BLaER1 treated with 17β-estradiol and CSF1 and Interleukin-3, amounts not matched to agents 10 nM and 100 nM (cell line): ENCODE measurements around the gene CDKL1.
"Not testable (repeated sequence)": the region's sequence is repeated elsewhere in the genome, so short reads cannot be mapped to it uniquely, and the experiment has no call there.

ENCODE experiments used
- H3K27ac ChIP-seq, 11 experiments: shearing (Covaris generic); formaldehyde crosslinking; 2 replicates each; pipeline ENCODE4 v1.8.1; 2022
- H3K27me3 ChIP-seq, 11 experiments: shearing (Covaris generic); formaldehyde crosslinking; 2 replicates each; pipeline ENCODE4 v1.8.1; 2022
- H3K36me3 ChIP-seq, 11 experiments: shearing (Covaris generic); formaldehyde crosslinking; 2 replicates each; pipeline ENCODE4 v1.8.1; 2022
- H3K4me1 ChIP-seq, 10 experiments: shearing (Covaris generic); formaldehyde crosslinking; 2 replicates each; pipeline ENCODE4 v1.8.1; 2022
- H3K4me2 ChIP-seq, 11 experiments: shearing (Covaris generic); formaldehyde crosslinking; 2 replicates each; pipeline ENCODE4 v1.8.1; 2022
- H3K4me3 ChIP-seq, 10 experiments: shearing (Covaris generic); formaldehyde crosslinking; 2 replicates each; pipeline ENCODE4 v1.8.1; 2022
- H3K9ac ChIP-seq, 11 experiments: shearing (Covaris generic); formaldehyde crosslinking; 2 replicates each; pipeline ENCODE4 v1.8.1; 2022
- H3K9me3 ChIP-seq, 11 experiments: shearing (Covaris generic); formaldehyde crosslinking; replicated peaks in 1 of 11; 2 replicates each; pipeline ENCODE4 v1.8.1; 2022
- H4K20me1 ChIP-seq, 11 experiments: shearing (Covaris generic); formaldehyde crosslinking; 2 replicates each; pipeline ENCODE4 v1.8.1; 2022
- Cebpa-rat ChIP-seq, 11 experiments: shearing (Covaris generic); IDR thresholded peaks; 2 replicates each; pipeline ENCODE4 v1.8.1; 2022

CDKL1 gene

GRCh38 chr14:50379563-50379962 lies 17.1 kb downstream of the CDKL1 start:
- Histone ChIP-seq H3K4me3 (no peak overlapping the region), H4K20me1 (no peaks in the 10 kb centered on the region), H3K9me3 (no peaks in the 10 kb centered on the region), H3K4me2 (no peak overlapping the region), H3K4me1 (peaks cover 0 to 18% (median 1%) of the 10 kb centered on the region in 10 experiments; a peak in 6 of 20 replicates), H3K9ac (no peak overlapping the region), H3K27me3 (no peaks in the 10 kb centered on the region), H3K27ac (no peak overlapping the region), H3K36me3 (no peaks in the 10 kb centered on the region)
- no peak for TF ChIP-seq Cebpa-rat (IDR thresholded peaks at IDR 0.05)

DNA sequence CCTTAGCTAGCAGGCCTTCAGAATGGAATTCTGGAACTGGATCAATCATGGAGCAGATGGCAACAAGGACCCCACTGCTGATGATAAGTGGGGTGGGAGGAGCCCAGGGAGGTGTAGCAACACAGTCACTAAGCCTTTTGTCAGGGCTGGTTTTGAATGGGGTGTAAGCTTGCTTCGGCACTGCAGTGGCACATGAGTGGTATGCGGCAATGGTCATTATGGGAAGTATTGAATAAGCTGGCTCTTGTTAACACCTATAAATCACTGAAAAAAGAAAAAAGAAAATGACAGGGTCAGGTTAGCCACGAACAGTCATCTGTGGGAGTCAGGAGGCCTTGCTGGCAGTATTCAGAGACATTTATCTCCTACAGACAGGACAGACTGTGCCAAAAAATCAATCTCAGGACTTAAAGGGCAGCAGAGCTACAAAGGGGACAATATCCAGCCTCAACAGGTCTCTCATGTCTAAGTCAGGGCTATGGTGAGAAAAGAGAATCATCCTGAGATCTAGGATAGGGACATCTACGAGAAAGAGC lies 19.1 kb downstream of the CDKL1 start:
- Histone ChIP-seq H4K20me1 (no peaks in the 10 kb centered on the region), H3K4me1 (peaks cover 0 to 18% (median 1%) of the 10 kb centered on the region in 10 experiments; a peak in 6 of 20 replicates), H3K4me2 (peak overlapping the region in 1 of 11 experiments; percentile 31; a peak in 1 of 22 replicates), H3K36me3 (no peaks in the 10 kb centered on the region), H3K9me3 (no peaks in the 10 kb centered on the region), H3K27ac (no peak overlapping the region), H3K27me3 (no peaks in the 10 kb centered on the region), H3K9ac (no peak overlapping the region), H3K4me3 (no peak overlapping the region)
- TF ChIP-seq Cebpa-rat (IDR thresholded peaks at IDR 0.05) = no peak

DNA sequence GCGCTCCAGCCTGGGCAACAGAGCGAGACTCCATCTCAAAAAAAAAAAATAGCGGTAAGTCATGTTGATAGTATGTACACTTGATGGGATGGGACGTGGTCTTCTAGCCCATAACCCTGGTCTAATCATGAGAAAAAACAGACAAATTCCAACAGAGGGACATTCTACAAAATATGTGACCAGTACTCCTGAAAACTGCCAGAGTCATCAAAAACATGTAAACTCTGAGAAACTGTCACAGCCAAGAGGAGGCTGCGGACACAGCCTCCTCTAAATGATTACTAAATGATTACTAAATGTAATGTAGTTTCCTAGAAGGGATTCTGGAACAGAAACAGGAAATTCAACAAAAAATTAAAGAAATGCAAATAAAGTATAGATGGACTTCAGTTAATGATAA lies 20.9 kb downstream of the CDKL1 start:
- no peaks in the 10 kb centered on the region for H3K27me3 ChIP-seq
- no peaks in the 10 kb centered on the region for H4K20me1 ChIP-seq
- H3K4me2 ChIP-seq = no peak overlapping the region
- TF ChIP-seq Cebpa-rat (IDR thresholded peaks at IDR 0.05) = no peak
- H3K9me3 ChIP-seq = no peaks in the 10 kb centered on the region
- no peak overlapping the region for H3K27ac ChIP-seq
- H3K9ac ChIP-seq = no peak overlapping the region
- no peaks in the 10 kb centered on the region for H3K36me3 ChIP-seq
- no peak overlapping the region for H3K4me3 ChIP-seq
- H3K4me1 ChIP-seq = peaks cover 0 to 18% (median 1%) of the 10 kb centered on the region in 10 experiments; a peak in 6 of 20 replicates

DNA sequence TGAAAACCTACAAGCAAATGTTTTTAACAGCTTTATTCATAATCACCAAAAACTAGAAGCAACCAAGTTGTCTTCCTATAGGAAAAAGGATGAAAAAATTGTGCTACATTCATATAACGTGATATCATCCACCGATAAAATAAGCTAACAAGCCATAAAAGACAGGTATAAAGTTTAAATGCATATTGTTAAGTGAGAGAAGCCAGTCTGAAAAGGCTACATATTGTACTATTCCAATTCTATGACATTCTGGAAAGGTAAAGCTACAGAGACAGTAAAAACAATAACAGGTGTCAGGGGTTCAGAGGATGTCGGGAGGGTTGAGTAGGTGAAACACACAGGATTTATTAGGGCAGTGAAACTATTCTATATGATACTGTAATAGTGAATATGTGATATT lies 22.7 kb downstream of the CDKL1 start:
- Histone ChIP-seq H3K9ac (no peak overlapping the region), H3K27me3 (no peaks in the 10 kb centered on the region), H3K4me3 (no peak overlapping the region), H3K36me3 (no peaks in the 10 kb centered on the region), H3K4me1 (peaks cover 0 to 18% (median 1%) of the 10 kb centered on the region in 10 experiments; a peak in 6 of 20 replicates), H3K9me3 (0 out of 22 replicates have a peak, but pooled peaks cover 0 to 4% (median 0%) of the 10 kb centered on the region in 11 experiments), H3K4me2 (no peak overlapping the region), H3K27ac (no peak overlapping the region), H4K20me1 (no peaks in the 10 kb centered on the region)
- no peak for TF ChIP-seq Cebpa-rat (IDR thresholded peaks at IDR 0.05)

DNA sequence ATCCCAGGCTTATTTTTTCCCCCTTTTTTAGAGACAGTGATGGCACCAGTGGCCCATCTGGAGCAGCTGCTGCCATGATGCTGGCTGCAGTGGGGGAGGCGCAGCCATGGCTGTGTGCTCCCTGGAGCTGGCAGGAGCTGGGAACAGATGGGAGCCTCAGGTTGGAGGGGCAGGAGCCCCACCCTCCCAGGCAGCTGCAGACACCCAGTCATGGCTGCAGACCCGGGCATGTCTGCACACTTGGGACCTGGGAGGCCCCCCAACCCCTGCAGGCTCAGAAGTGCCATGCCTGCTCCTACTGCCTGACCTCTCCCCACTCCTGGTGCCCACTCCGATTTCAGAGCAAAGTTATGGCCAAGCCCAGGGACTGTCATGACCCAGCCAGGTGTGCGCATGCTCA lies 25.1 kb downstream of the CDKL1 start:
- no peaks in the 10 kb centered on the region for H3K36me3 ChIP-seq
- H3K27ac ChIP-seq = no peak overlapping the region
- no peak overlapping the region for H3K4me3 ChIP-seq
- no peak for TF ChIP-seq Cebpa-rat (IDR thresholded peaks at IDR 0.05)
- H3K9me3 ChIP-seq = 0 out of 22 replicates have a peak, but pooled peaks cover 0 to 4% (median 0%) of the 10 kb centered on the region in 11 experiments
- no peaks in the 10 kb centered on the region for H4K20me1 ChIP-seq
- H3K27me3 ChIP-seq = no peaks in the 10 kb centered on the region
- H3K4me1 ChIP-seq = peaks cover 7 to 17% (median 9%) of the 10 kb centered on the region in 10 experiments
- no peak overlapping the region for H3K4me2 ChIP-seq
- H3K9ac ChIP-seq = no peak overlapping the region

DNA sequence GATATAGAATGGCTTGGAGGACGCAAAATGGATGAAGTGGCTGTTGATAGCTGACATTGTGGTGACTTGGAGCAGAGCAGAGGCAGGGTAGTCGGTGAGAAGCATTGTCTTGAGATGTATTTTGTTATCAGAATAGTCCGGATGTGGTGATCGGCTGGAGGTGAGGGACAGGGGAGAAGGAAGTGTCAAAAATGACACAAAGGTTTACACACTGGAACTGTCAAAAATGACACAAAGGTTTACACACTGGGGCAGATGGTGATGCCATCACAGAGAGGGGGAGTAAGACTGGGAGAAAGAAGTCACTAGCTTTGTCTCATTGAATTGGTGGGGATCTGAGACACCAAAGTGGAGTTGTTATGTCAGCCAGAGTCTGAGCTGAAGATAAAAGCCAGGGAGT lies 30.1 kb downstream of the CDKL1 start:
- H3K27ac ChIP-seq = peak overlapping the region in 5 of 11 experiments; percentile 12 to 38 (median 27); a peak in 6 of 22 replicates
- peak overlapping the region; percentile 47 to 85 (median 63) for H3K4me2 ChIP-seq
- no peaks in the 10 kb centered on the region for H3K27me3 ChIP-seq
- no peak overlapping the region for H3K4me3 ChIP-seq
- H3K4me1 ChIP-seq = peaks cover 34 to 47% (median 43%) of the 10 kb centered on the region in 10 experiments
- TF ChIP-seq Cebpa-rat (IDR thresholded peaks at IDR 0.05) = no peak
- no peak overlapping the region for H3K9ac ChIP-seq
- no peaks in the 10 kb centered on the region for H4K20me1 ChIP-seq
- no peaks in the 10 kb centered on the region for H3K36me3 ChIP-seq
- peaks cover 0 to 8% (median 4%) of the 10 kb centered on the region in 11 experiments; a peak in 5 of 22 replicates for H3K9me3 ChIP-seq

DNA sequence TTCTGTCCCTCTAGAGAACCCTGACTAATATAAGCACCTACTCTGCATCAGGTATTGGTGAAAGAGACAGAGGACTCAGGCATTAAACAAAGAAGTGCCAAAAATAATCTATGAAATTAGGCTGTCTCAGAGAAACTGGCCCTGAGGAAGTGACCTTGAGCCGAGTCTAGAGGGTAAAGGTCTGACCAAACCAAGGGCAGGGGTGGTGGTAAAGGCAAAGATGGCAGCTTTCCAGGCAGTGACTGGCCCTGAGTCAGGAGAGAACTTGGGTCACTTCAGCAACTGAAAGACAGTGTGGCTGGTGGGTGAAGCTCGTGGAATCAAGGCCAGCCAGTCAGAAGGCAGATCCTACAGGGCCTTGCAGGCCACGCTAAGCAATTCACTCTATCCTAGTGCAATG lies 30.6 kb downstream of the CDKL1 start:
- H3K9me3 ChIP-seq = peaks cover 0 to 12% (median 4%) of the 10 kb centered on the region in 11 experiments; a peak in 5 of 22 replicates
- no peak overlapping the region for H3K4me3 ChIP-seq
- H3K27me3 ChIP-seq = no peaks in the 10 kb centered on the region
- H3K4me1 ChIP-seq = peaks cover 34 to 47% (median 43%) of the 10 kb centered on the region in 10 experiments
- TF ChIP-seq Cebpa-rat (IDR thresholded peaks at IDR 0.05) = no peak
- H4K20me1 ChIP-seq = no peaks in the 10 kb centered on the region
- H3K36me3 ChIP-seq = no peaks in the 10 kb centered on the region
- H3K27ac ChIP-seq = peak overlapping the region in 5 of 11 experiments; percentile 3 to 38 (median 27); a peak in 4 of 22 replicates
- H3K4me2 ChIP-seq = peak overlapping the region in 10 of 11 experiments; percentile 47 to 85 (median 64); a peak in 21 of 22 replicates
- no peak overlapping the region for H3K9ac ChIP-seq

DNA sequence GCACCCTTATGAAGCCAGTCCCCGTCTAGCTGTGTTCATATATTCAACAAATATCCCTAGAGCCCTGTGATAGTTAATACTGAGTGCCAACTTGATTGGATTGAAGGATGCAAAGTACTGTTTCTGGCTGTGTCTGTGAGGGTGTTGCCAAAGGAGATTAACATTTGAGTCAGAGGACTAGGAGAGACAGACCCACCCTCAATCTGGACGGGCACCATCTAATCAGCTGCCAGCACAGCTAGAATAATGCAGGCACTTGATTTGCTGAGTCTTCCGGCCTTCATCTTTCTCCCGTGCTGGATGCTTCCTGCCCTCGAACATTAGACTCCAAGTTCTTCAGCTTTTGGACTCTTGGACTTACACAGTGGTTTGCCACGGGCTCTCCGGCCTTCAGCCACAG lies 31.1 kb downstream of the CDKL1 start:
- not testable (repeated sequence) for H3K27ac ChIP-seq, H3K4me3 ChIP-seq, H3K27me3 ChIP-seq

GRCh38 chr14:50364792-50365191 lies 31.9 kb downstream of the CDKL1 start:
- Histone ChIP-seq H3K4me3 (no peak overlapping the region), H3K4me2 (peak overlapping the region; percentile 28 to 96 (median 86); a peak in 21 of 22 replicates), H3K9ac (no peak overlapping the region), H3K27ac (peak overlapping the region in 5 of 11 experiments; percentile 53 to 85 (median 82); a peak in 5 of 22 replicates), H3K36me3 (no peaks in the 10 kb centered on the region), H3K9me3 (peaks cover 0 to 12% (median 4%) of the 10 kb centered on the region in 11 experiments; a peak in 5 of 22 replicates), H4K20me1 (no peaks in the 10 kb centered on the region), H3K27me3 (no peaks in the 10 kb centered on the region), H3K4me1 (peaks cover 34 to 47% (median 43%) of the 10 kb centered on the region in 10 experiments)
- no peak for TF ChIP-seq Cebpa-rat (IDR thresholded peaks at IDR 0.05)

More for the DNA sequence above, 31.1 kb downstream of the CDKL1 start:
- Histone ChIP-seq H3K9me3 (peaks cover 0 to 12% (median 4%) of the 10 kb centered on the region in 11 experiments; a peak in 5 of 22 replicates), H3K4me2 (peak overlapping the region in 4 of 11 experiments; percentile 64 to 87 (median 77); a peak in 4 of 22 replicates), H3K4me1 (peaks cover 34 to 47% (median 43%) of the 10 kb centered on the region in 10 experiments)
- not testable (repeated sequence) for H4K20me1 ChIP-seq, H3K9ac ChIP-seq, H3K36me3 ChIP-seq
